ENCODE data around the gene COL11A1.
"Not testable (repeated sequence)": the region's sequence is repeated elsewhere in the genome, so short reads cannot be mapped to it uniquely, and the experiment has no call there.

COL11A1 gene

DNA sequence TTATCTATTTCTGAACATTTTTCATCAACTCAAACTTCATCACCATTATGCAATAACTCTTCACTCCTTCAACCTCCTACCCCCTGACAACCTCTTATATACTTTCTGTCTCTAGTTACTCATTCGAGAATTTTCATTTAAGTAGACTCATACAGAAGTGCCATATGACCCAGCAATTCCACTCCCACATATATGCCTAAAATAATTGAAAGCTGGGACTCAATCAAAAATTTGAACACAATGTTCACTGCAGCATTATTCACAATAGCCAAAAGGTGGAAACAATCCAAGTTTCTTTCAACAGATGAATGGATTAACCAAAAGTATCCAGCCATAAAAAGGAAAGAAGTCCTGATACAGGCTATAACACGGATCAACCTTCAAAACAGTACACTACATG lies 24.1 kb downstream of the COL11A1 start:
- no peak for DNase-seq (ENCODE audit: low read depth in 3 of 3)

DNA sequence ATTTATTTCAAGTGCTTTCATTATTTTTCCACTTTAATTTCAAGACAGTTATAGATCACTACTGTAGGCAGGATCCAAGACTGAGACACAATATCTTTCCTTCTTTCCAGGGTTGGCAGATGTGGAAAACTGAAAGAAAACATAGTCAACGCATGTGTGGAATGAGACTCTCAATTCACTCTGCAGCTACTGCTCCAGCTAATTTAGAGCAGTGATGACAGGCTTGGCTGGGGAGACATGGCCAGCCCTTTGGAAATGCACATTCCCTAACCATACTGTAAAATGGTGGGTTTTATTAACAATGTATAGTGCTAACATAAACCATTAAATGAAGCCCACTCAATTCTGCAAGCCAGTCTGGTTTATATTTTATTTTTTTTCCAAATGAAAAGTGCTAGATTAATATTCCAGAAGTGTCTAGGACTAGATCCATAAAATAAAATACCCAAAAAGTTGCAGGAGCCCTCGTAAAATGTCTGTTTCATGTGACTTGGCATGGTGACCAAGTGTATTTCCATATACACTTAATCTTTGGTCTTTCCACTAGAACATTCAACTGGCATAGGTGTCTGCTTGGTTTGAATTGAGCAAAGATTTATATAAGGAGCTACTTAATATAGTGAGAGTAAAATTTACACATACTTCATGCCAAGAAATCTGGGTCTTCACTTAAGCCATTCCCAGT lies 32.9 kb downstream of the COL11A1 start:
- no peak for DNase-seq (ENCODE audit: low read depth in 3 of 3)

GRCh38 chr1:103074224-103074623 lies 34.1 kb downstream of the COL11A1 start:
- DNase-seq (ENCODE audit: low read depth in 3 of 3): no peak

DNA sequence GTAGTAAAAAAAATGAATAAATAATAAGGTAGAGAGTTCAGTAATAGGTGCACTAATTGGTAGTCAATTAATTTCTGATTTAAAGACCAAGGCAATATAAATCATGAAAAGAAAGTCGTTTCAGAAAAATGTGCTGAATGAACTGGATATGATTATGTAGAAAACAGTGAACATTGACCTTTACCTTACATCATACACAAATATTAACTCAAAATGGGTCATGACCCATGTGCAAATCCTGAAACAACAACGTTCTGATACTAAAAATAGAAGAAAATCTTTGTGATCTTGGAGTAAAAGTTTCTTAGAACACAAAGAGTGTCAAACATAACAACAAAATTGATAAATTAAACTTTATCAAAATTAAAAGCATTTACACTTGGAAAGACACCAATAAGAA lies 39.1 kb downstream of the COL11A1 start:
- no peak for DNase-seq (ENCODE audit: low read depth in 3 of 3)

GRCh38 chr1:103063921-103064320 lies 44.4 kb downstream of the COL11A1 start:
- no peak for DNase-seq (ENCODE audit: low read depth in 3 of 3)

DNA sequence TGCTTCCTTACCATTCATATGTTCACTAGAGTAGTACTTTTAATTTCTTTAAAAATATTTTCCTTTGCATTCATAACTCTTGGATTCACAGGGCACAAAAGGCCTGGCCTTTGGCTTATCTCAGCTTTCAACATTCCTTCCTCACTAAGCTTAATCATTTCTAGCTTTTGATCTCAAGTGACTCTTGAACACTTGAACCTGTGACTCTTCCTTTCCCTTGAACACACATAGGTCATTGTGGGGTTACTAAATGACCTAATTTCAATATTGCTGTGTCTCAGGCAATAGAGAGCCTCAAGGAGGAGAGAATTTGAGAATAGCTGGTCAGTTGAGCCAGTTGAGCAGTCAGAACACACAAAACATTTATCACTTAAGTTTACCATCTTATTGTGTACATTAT lies 49.9 kb downstream of the COL11A1 start:
- DNase-seq (ENCODE audit: low read depth in 3 of 3): no peak

DNA sequence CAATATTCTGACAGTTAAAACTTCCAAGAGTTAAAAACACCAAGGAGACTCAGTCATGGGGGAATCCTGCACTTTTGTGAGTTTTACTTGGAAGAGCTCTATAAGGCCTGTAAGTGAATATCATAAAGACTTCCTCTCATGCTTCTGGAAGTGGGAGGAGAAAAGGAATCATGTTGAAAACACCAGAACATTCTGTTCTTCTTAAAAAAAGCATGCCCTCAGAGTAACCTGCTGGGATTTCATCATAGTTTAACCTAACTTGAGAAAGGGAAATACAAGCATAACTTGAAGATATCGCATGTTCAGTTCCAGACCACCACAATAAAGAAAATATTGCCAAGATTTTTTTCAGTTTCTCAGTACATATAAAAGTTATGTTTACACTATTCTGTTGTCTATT lies 51.9 kb downstream of the COL11A1 start:
- no peak for DNase-seq (ENCODE audit: low read depth in 3 of 3)

DNA sequence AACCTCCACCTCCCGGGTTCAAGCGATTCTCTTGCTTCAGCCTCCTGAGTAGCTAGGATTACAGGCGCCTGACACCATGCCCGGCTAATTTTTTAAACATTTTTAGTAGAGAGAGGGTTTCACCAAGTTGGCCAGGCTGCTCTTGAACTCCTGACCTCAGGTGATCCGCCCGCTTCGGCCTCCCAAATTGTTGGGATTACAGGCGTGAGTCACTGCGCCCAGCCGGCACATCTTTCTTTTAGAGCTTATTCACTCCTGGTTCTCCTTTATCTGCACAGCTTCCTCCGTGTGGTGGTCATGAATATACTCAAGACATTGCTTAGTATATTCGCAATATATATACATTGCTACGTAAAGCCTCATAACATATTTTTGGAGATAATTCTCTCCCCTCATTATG lies 80.2 kb downstream of the COL11A1 start:
- not testable (repeated sequence) for DNase-seq (ENCODE audit: low read depth in 3 of 3)

GRCh38 chr1:103025858-103026409 lies 82.4 kb downstream of the COL11A1 start:
- no peak for DNase-seq (ENCODE audit: low read depth in 3 of 3)

GRCh38 chr1:103024051-103024450 lies 84.3 kb downstream of the COL11A1 start:
- no peak for DNase-seq (ENCODE audit: low read depth in 3 of 3)

GRCh38 chr1:103002005-103002404 lies 106.3 kb downstream of the COL11A1 start:
- no peak for DNase-seq (ENCODE audit: low read depth in 3 of 3)

DNA sequence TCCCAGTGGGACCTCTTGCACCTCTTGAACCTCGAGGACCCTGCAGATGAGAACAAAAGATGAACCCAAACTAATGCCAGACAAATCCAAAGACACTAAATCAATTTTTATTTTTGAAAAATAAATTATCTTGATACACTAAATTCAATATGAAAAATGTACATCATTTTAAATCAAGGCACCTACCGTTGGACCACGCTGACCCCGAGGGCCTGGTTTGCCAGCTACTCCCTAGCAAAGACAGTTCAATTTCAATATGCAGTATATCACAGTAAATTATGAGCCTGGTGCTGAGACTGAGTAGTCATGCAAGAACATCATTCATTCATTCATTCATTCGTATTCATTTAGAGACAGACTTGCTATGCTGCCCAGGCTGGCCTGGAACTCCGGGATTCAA lies 129.4 kb downstream of the COL11A1 start:
- no peak for DNase-seq (ENCODE audit: low read depth in 3 of 3)

GRCh38 chr1:102977292-102977691 lies 131.0 kb downstream of the COL11A1 start:
- no peak for DNase-seq (ENCODE audit: low read depth in 3 of 3)

- DNase-seq (ENCODE audit: low read depth in 3 of 3): no peak
These were observed 137.7 kb downstream of the COL11A1 start for GRCh38 chr1:102970496-102971078.

- DNase-seq (ENCODE audit: low read depth in 3 of 3): no peak
These were observed 140.5 kb downstream of the COL11A1 start for GRCh38 chr1:102967786-102968185.

GRCh38 chr1:102961549-102961948 lies 146.8 kb downstream of the COL11A1 start:
- DNase-seq (ENCODE audit: low read depth in 3 of 3): no peak

DNA sequence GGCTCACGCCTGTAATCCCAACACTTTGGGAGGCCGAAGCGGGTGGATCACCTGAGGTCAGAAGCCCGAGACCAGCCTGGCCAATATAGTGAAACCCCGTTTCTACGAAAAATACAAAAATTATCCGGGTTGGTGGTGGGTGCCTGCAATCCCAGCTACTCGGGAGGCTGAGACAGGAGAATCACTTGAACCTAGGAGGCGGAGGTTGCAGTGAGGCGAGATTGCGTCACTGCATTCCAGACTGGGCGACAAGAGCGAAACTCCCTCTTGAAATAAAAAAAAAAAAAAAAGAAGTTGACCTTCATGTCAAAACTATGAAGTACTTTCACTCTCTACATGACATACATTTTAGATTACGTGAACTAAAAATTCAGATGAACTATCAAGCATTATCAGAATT lies 153.7 kb downstream of the COL11A1 start:
- no peak for DNase-seq (ENCODE audit: low read depth in 3 of 3)

GRCh38 chr1:102952400-102952799 lies 155.9 kb downstream of the COL11A1 start:
- DNase-seq (ENCODE audit: low read depth in 3 of 3): no peak

DNA sequence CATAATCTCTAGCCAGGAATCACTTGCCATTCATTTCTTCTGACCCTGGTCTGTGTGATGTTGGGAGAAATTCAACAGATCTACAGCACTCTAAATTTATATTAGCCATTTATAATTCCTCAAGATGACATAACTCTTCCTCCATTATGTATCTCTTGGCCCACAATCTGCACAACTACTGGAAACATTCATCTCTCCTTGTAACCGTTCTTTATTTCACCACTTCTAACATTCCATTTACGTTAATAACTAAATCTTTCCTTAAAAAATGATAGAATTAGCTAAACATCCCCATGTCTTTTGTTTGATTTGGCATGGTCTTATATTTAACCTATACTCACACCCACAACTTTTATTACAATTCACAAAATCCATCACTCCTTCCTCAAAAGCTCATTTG lies 166.0 kb downstream of the COL11A1 start:
- no peak for DNase-seq (ENCODE audit: low read depth in 3 of 3)

GRCh38 chr1:102941366-102941947 lies 166.9 kb downstream of the COL11A1 start:
- no peak for DNase-seq (ENCODE audit: low read depth in 3 of 3)

- no peak for DNase-seq (ENCODE audit: low read depth in 3 of 3)
These were observed 170.9 kb downstream of the COL11A1 start for GRCh38 chr1:102937401-102937800.

- not testable (repeated sequence) for DNase-seq (ENCODE audit: low read depth in 3 of 3)
These were observed 175.0 kb downstream of the COL11A1 start for GRCh38 chr1:102933362-102933761.

GRCh38 chr1:102919659-102920058 lies 188.7 kb downstream of the COL11A1 start:
- DNase-seq (ENCODE audit: low read depth in 3 of 3): no peak
